ENCODE data around the gene SYNPO2.

Gene SYNPO2

GRCh38 chr4:119087656-119088055 lies 199.0 kb downstream of the SYNPO2 start:
- no peak overlapping the region for H3K4me3 ChIP-seq (ENCODE audit: low read depth, low read length)
- no peak for TF ChIP-seq CTCF (IDR thresholded peaks at IDR 0.05; ENCODE audit: borderline replicate concordance, insufficient read depth, low read depth, low read length)

DNA sequence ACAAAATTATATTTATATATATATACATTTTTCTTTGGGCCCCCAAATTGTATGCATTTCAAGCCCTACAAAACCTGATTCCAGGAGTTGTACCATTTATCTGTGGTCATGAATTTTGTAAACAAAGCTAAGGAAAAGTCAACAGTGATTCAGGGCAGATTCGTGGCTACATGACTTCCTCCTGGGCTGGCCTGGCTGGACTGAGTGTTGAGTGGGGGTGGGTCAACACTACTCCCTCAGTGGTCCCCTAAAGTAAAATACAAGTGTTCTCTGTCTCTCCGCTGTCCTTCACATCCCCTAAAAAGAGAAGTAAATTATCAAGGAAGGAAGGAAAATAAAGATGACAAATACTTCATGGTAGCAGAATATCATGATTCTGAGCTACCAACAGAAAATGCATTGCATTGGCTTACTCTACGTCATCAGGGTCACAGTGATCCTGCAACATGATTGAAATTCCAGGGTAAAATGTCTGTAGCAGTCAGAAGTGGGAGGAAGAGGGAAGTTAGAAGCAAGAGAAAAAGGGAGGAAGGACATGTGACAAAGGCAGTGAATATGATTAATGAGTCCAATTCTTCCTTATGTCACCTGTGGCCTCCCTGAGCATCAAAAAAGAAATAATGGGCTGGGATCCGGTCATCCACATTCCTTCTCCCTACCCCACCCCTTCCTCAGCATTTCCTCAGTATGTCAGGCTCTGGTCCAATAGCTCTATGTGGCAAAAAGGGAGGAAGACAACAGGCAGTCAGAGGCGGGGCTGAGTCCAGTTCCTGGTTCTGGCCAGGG lies 204.6 kb downstream of the SYNPO2 start:
- TF ChIP-seq CTCF (IDR thresholded peaks at IDR 0.05; ENCODE audit: borderline replicate concordance, insufficient read depth, low read depth, low read length) = no peak
- H3K4me3 ChIP-seq (ENCODE audit: low read depth, low read length) = no peak overlapping the region

GRCh38 chr4:119097282-119097900 lies 208.7 kb downstream of the SYNPO2 start:
- H3K4me3 ChIP-seq (ENCODE audit: low read depth, low read length) = no peak overlapping the region
- no peak for TF ChIP-seq CTCF (IDR thresholded peaks at IDR 0.05; ENCODE audit: borderline replicate concordance, insufficient read depth, low read depth, low read length)

DNA sequence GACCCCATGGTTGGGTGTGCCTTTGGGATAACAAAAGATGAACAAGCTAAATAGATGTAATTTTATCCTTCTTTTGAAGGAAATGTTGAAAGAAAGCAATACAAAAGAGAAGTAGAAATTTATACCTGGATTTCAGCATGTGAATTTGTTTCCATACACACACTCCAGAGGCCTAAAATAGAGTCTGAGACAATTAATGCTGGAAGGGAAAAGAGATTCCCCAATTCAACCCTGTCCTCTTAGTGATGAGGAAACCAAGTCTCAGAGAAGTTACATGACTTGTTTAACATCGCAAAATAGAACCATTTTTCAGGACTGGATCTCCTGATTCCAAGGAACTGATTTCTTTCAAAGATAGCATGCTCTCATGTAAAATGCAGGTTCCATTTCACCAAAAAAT lies 209.7 kb downstream of the SYNPO2 start:
- TF ChIP-seq CTCF (IDR thresholded peaks at IDR 0.05; ENCODE audit: borderline replicate concordance, insufficient read depth, low read depth, low read length) = no peak

DNA sequence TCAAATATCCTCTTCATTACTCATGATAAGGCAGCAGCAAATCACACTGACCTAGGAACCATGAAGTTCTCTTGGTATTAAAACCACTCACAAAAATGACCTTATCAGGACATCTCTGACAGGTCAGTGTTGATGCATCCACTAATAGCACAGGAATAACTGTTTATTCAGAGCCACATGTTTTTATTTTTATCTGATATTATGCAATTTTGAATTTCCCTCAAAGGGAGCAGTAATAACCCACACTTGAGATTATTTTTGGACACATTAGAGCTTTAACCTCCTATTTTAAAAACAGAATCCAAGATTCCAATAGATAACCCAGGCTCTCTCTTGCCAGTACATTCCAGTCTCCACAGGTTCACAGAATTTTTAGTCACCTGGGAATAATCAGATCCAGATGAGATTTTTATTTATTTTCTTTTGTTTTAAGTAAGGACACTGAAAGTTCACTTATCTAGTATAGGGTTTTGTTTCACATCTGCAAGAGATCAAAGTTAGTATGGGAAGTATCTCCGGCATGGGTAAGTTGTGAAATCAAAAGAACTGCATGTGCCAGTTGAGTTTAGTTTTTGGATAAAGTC lies 210.7 kb downstream of the SYNPO2 start:
- TF ChIP-seq CTCF (IDR thresholded peaks at IDR 0.05; ENCODE audit: borderline replicate concordance, insufficient read depth, low read depth, low read length) = no peak
- no peak overlapping the region for H3K4me3 ChIP-seq (ENCODE audit: low read depth, low read length)

More for the DNA sequence above, 209.7 kb downstream of the SYNPO2 start:
- no peak overlapping the region for H3K4me3 ChIP-seq (ENCODE audit: low read depth, low read length)

GRCh38 chr4:119100655-119101054 lies 212.0 kb downstream of the SYNPO2 start:
- TF ChIP-seq CTCF (IDR thresholded peaks at IDR 0.05; ENCODE audit: borderline replicate concordance, insufficient read depth, low read depth, low read length) = no peak
- H3K4me3 ChIP-seq (ENCODE audit: low read depth, low read length) = no peak overlapping the region
